Measurements from ENCODE around the gene IL17RA.

IL17RA gene

GRCh38 chr22:17117890-17118289 is 33.1 kb downstream of the IL17RA start:
- TF ChIP-seq CTCF (IDR thresholded peaks at IDR 0.05; ENCODE audit: low read depth, low read length), result no peak
- DNase-seq (ENCODE audit: extremely low read depth, low read depth), result no peak

- no peak for TF ChIP-seq CTCF (IDR thresholded peaks at IDR 0.05; ENCODE audit: low read depth, low read length)
- no peak for DNase-seq (ENCODE audit: extremely low read depth, low read depth)
Measured at GRCh38 chr22:17118342-17118741, 33.5 kb downstream of the IL17RA start.

- no peak for DNase-seq (ENCODE audit: extremely low read depth, low read depth)
- no peak; the same call in none of the 2 replicates for TF ChIP-seq CTCF (IDR thresholded peaks at IDR 0.05; ENCODE audit: low read depth, low read length)
Measured at GRCh38 chr22:17119481-17120202, 34.8 kb downstream of the IL17RA start.

GRCh38 chr22:17120281-17120680 is 35.5 kb downstream of the IL17RA start:
- no peak for DNase-seq (ENCODE audit: extremely low read depth, low read depth)
- no peak for TF ChIP-seq CTCF (IDR thresholded peaks at IDR 0.05; ENCODE audit: low read depth, low read length)

- no peak for DNase-seq (ENCODE audit: extremely low read depth, low read depth)
- no peak for TF ChIP-seq CTCF (IDR thresholded peaks at IDR 0.05; ENCODE audit: low read depth, low read length)
Measured at GRCh38 chr22:17120711-17121232, 36.0 kb downstream of the IL17RA start.

- peak; percentile 1 for DNase-seq (ENCODE audit: extremely low read depth, low read depth)
- no peak for TF ChIP-seq CTCF (IDR thresholded peaks at IDR 0.05; ENCODE audit: low read depth, low read length)
Measured at GRCh38 chr22:17121233-17122195, 36.7 kb downstream of the IL17RA start, which contains the start of gene TMEM121B. Gene TMEM121B (minus strand): TSS chr22:17121360. CDS start chr22:17121127, 233 bp downstream.

All from AG09319 (cell line).